ENCODE data around the gene TCEAL3.
"Not testable (repeated sequence)": the region's sequence is repeated elsewhere in the genome, so short reads cannot be mapped to it uniquely, and the experiment has no call there.

The TCEAL3 gene

DNA sequence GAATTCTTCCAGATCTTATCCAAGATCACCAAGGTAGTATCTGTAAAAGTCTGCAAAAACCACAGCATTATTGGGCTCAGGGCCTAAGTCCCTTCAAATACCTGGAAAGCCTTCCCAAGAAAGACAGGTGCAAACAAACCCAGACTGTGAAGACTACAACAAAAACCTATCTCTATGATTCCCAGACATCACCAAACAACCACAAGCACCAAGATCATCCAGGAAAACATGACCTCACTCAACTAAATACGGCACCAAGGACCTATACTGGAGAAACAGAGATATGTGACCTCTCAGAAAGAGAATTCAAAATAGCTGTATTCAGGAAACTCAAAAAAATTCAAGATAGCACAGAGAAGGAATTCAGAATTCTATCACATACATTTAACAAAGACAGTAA is 36.4 kb downstream of the TCEAL3 start:
- WGBS (ENCODE audit: insufficient coverage, insufficient read length), result no CpG with 5 or more reads among the region's 1 CpG

DNA sequence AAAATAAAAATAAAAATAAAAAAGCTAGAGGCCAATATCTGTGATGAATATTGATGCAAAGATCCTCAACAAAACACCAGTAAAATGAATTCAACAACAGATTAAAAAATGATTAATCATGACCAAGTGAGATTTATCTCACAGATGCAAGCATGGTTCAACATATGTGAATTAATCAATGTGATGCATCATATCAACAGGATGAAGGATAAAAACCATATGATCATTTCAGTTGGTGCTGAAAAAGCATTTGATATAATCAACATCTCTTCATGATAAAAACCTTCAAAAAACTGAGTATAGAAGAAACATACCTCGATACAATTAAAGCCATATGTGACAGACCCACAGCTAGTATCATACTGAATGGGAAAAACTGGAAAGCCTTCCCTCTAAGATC is 39.9 kb downstream of the TCEAL3 start:
- Histone ChIP-seq H3K36me3 (ENCODE audit: control insufficient read depth, insufficient read depth, low read length) (no peaks in the 10 kb centered on the region), H3K4me1 (ENCODE audit: control insufficient read depth, insufficient read depth, low read length) (no peaks in the 10 kb centered on the region), H3K27me3 (ENCODE audit: control insufficient read depth, insufficient read depth, low read length) (no peaks in the 10 kb centered on the region), H3K9me3 (ENCODE audit: control insufficient read depth, insufficient read depth, low read length) (no peaks in the 10 kb centered on the region), H3K4me3 (ENCODE audit: low read length) (no peak overlapping the region), H3K27ac (ENCODE audit: low read length) (no peak overlapping the region)
- DNase-seq (ENCODE audit: low read depth, low spot score), result no peak
- WGBS (ENCODE audit: insufficient coverage, insufficient read length), result no CpG with 5 or more reads among the region's 1 CpG

More for the DNA sequence above, 36.4 kb downstream of the TCEAL3 start:
- H3K4me3 ChIP-seq (ENCODE audit: low read length), result no peak overlapping the region
- DNase-seq (ENCODE audit: low read depth, low spot score), result no peak
- no peaks in the 10 kb centered on the region for H3K27me3 ChIP-seq (ENCODE audit: control insufficient read depth, insufficient read depth, low read length)
- H3K4me1 ChIP-seq (ENCODE audit: control insufficient read depth, insufficient read depth, low read length), result no peaks in the 10 kb centered on the region
- no peaks in the 10 kb centered on the region for H3K36me3 ChIP-seq (ENCODE audit: control insufficient read depth, insufficient read depth, low read length)
- H3K27ac ChIP-seq (ENCODE audit: low read length), result no peak overlapping the region
- no peaks in the 10 kb centered on the region for H3K9me3 ChIP-seq (ENCODE audit: control insufficient read depth, insufficient read depth, low read length)

DNA sequence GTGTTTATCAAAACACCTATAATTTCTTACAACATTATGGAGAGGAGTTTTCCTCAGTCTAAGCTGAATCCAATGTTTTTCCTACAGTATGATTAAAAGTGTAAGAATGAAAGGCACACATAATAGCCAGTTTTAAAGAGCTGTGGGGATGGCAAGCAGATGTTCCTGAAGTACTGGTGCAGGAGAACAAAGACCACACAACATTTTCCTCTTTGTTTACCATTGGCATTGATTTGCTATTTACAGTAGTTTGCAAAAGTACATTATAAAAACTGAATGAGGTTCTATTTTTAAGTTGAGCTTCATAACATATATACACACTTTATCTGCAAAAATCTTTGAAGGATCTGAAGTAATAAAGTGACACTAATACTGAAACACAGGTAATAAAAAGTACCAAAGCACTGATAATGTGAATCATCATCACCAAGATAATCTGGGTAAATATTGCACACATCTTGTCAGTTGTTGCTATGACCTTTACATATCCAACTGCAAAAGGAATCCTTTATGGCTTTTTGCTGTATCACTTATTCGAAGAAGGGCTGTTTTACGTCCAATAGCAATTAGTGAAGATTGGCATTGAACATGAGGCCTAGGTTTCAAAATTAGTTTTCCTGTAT is 43.5 kb downstream of the TCEAL3 start:
- Histone ChIP-seq H3K9me3 (ENCODE audit: control insufficient read depth, insufficient read depth, low read length) (no peaks in the 10 kb centered on the region), H3K4me3 (ENCODE audit: low read length) (no peak overlapping the region), H3K27ac (ENCODE audit: low read length) (no peak overlapping the region), H3K27me3 (ENCODE audit: control insufficient read depth, insufficient read depth, low read length) (no peaks in the 10 kb centered on the region), H3K4me1 (ENCODE audit: control insufficient read depth, insufficient read depth, low read length) (no peaks in the 10 kb centered on the region), H3K36me3 (ENCODE audit: control insufficient read depth, insufficient read depth, low read length) (no peaks in the 10 kb centered on the region)
- DNase-seq (ENCODE audit: low read depth, low spot score), result no peak
- WGBS (ENCODE audit: insufficient coverage, insufficient read length), result no CpG with 5 or more reads among the region's 2 CpGs

DNA sequence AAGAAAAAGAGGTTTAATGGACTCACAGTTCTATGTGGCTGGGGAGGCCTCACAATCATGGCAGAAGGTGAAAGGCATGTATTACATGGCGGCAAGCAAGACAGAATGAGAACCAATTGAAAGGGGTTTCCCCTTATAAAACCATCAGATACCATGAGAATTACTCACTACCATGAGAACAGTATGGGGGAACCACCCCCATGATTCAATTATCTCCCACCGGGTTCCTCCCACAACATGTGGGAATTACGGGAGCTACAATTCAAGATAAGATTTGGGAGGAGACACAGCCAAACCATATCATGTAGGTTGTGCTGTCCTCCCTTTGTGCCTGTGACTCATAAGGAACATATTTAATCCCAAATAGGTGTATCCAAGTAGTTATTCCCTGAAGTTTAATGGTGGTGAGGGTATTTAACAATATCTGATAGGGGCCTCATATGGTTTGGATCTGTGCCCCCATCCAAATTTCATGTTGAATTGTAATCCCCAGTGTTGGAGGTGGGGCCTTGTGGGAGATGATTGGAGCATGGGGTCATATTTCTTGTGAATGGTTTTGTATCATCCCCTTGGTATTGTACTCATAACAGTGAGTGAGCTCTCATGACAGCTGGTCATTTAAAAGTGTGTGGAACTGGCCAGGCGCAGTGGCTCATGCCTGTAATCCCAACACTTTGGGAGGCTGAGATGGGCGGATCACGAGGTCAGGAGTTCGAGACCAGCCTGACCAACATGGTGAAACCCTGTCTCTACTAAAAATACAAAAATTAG is 47.7 kb downstream of the TCEAL3 start:
- no CpG with 5 or more reads among the region's 7 CpGs for WGBS (ENCODE audit: insufficient coverage, insufficient read length)
- not testable (repeated sequence) for DNase-seq (ENCODE audit: low read depth, low spot score); H3K9me3 ChIP-seq (ENCODE audit: control insufficient read depth, insufficient read depth, low read length); H3K27me3 ChIP-seq (ENCODE audit: control insufficient read depth, insufficient read depth, low read length); H3K4me1 ChIP-seq (ENCODE audit: control insufficient read depth, insufficient read depth, low read length); H3K36me3 ChIP-seq (ENCODE audit: control insufficient read depth, insufficient read depth, low read length); H3K4me3 ChIP-seq (ENCODE audit: low read length); H3K27ac ChIP-seq (ENCODE audit: low read length)

DNA sequence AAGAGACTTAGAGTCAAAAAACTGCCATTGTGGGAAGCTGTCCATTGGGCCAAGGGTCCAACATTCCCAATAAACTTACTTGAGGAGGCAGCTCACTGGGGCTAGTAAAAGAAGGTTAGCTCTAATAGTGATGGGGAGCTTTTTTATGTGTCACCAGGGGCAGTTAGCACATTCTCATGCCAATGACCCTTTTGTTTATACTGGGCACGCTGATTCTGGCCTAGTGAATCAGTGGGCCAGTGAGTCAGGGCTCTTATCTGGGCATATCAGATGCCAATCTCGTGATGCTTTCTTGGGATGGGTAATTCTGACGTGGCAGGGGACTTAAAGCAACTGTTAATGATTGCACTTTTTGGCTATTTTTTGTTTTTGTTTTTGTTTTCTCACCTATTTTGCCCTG is 48.9 kb downstream of the TCEAL3 start:
- WGBS (ENCODE audit: insufficient coverage, insufficient read length), result no CpG with 5 or more reads among the region's 3 CpGs
- Histone ChIP-seq H3K4me3 (ENCODE audit: low read length) (no peak overlapping the region), H3K27me3 (ENCODE audit: control insufficient read depth, insufficient read depth, low read length) (no peaks in the 10 kb centered on the region), H3K9me3 (ENCODE audit: control insufficient read depth, insufficient read depth, low read length) (no peaks in the 10 kb centered on the region), H3K27ac (ENCODE audit: low read length) (no peak overlapping the region), H3K4me1 (ENCODE audit: control insufficient read depth, insufficient read depth, low read length) (no peaks in the 10 kb centered on the region), H3K36me3 (ENCODE audit: control insufficient read depth, insufficient read depth, low read length) (no peaks in the 10 kb centered on the region)
- DNase-seq (ENCODE audit: low read depth, low spot score), result no peak

DNA sequence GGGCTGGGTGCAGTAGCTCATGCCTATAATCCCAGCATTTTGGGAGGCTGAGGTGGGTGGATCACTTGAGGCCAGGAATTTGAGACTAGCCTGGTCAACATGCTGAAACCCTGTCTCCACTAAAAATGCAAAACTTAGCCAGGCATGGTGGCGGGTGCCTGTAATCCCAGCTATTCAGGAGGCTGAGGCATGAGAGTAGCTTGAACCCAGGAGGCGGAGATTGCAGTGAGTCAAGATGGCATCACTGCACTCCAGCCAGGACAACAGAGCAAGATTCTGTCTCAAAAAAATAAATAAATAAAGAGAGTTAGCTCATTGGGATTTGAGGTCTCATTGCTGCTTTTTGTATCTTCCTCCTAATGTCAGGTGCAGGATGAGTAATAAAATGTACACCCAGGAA is 49.3 kb downstream of the TCEAL3 start:
- not testable (repeated sequence) for H3K27ac ChIP-seq (ENCODE audit: low read length); H3K36me3 ChIP-seq (ENCODE audit: control insufficient read depth, insufficient read depth, low read length); H3K9me3 ChIP-seq (ENCODE audit: control insufficient read depth, insufficient read depth, low read length); H3K27me3 ChIP-seq (ENCODE audit: control insufficient read depth, insufficient read depth, low read length); H3K4me3 ChIP-seq (ENCODE audit: low read length); H3K4me1 ChIP-seq (ENCODE audit: control insufficient read depth, insufficient read depth, low read length); DNase-seq (ENCODE audit: low read depth, low spot score)
- no CpG with 5 or more reads among the region's 2 CpGs for WGBS (ENCODE audit: insufficient coverage, insufficient read length)

DNA sequence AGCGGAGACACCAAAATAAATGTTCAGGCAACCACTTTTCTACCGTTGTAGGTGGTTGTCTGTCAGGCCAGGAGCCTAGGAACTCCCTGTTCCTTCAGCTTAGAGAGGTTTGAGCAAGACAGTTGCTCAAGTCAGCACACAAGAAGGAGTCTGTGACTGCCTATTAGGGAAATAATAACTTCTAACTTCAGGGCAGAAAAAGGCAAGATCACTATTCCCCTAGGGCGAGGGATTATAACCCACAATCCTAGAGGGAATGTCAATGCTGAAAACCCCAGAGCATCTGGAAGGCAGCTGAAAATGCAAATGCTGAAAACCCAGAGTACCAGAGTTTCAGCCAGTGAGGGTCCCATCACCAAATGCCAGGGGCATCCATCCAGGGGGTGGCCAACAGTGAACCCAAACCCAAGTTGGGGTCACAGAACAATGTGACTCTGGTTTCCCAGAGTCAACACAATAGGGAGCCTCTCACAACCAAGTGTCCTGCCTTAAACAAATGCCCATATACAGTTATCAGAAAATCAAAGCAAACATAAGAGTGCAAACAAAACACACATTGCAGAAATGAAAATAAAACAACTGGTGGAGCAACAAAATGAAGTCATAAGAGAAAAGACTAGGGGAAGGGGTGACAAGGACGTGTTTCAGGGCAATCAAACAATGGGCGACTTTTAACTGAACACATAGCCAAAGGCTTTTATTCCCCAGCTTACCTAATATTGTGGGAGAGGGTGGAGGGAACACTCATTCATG is 51.1 kb downstream of the TCEAL3 start:
- no CpG with 5 or more reads among the region's 5 CpGs for WGBS (ENCODE audit: insufficient coverage, insufficient read length)

DNA sequence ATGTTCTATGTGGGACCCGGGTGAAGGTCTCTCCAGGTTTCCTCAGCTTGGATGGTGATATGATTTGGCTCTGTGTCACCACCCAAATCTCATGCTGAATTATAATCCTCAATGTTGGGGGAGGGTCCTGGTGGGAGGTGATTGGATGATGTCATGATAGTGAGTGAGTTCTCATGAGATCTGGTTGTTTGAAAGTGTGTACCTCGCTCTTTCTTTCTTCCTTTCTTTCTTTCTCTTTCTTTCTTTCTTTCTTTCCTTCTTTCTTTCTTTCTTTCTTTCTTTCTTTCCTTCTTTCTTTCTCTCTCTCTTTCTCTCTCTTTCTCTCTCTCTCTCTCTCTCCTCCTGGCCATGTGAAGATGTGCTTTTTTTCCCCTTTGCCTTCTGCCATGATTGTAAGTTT is 51.7 kb downstream of the TCEAL3 start:
- not testable (repeated sequence) for H3K36me3 ChIP-seq (ENCODE audit: control insufficient read depth, insufficient read depth, low read length); DNase-seq (ENCODE audit: low read depth, low spot score); H3K9me3 ChIP-seq (ENCODE audit: control insufficient read depth, insufficient read depth, low read length); H3K27me3 ChIP-seq (ENCODE audit: control insufficient read depth, insufficient read depth, low read length); H3K27ac ChIP-seq (ENCODE audit: low read length); H3K4me1 ChIP-seq (ENCODE audit: control insufficient read depth, insufficient read depth, low read length); H3K4me3 ChIP-seq (ENCODE audit: low read length)
- no CpG with 5 or more reads among the region's 2 CpGs for WGBS (ENCODE audit: insufficient coverage, insufficient read length)

More for the DNA sequence above, 51.1 kb downstream of the TCEAL3 start:
- H3K27ac ChIP-seq (ENCODE audit: low read length), result no peak overlapping the region
- no peak overlapping the region for H3K4me3 ChIP-seq (ENCODE audit: low read length)
- H3K4me1 ChIP-seq (ENCODE audit: control insufficient read depth, insufficient read depth, low read length), result no peaks in the 10 kb centered on the region
- H3K9me3 ChIP-seq (ENCODE audit: control insufficient read depth, insufficient read depth, low read length), result no peaks in the 10 kb centered on the region
- DNase-seq (ENCODE audit: low read depth, low spot score), result no peak
- H3K36me3 ChIP-seq (ENCODE audit: control insufficient read depth, insufficient read depth, low read length), result no peaks in the 10 kb centered on the region
- H3K27me3 ChIP-seq (ENCODE audit: control insufficient read depth, insufficient read depth, low read length), result no peaks in the 10 kb centered on the region
